Measurements from ENCODE around the gene SYVN1. TPM values are rescaled to one million over a fixed set of nuclear protein-coding genes. Genes with fewer than 3 reads are reported as not detected.

Gene SYVN1
- total RNA-seq, 2 experiments from 2014 or later = 89.1 to 96.8 TPM

DNA sequence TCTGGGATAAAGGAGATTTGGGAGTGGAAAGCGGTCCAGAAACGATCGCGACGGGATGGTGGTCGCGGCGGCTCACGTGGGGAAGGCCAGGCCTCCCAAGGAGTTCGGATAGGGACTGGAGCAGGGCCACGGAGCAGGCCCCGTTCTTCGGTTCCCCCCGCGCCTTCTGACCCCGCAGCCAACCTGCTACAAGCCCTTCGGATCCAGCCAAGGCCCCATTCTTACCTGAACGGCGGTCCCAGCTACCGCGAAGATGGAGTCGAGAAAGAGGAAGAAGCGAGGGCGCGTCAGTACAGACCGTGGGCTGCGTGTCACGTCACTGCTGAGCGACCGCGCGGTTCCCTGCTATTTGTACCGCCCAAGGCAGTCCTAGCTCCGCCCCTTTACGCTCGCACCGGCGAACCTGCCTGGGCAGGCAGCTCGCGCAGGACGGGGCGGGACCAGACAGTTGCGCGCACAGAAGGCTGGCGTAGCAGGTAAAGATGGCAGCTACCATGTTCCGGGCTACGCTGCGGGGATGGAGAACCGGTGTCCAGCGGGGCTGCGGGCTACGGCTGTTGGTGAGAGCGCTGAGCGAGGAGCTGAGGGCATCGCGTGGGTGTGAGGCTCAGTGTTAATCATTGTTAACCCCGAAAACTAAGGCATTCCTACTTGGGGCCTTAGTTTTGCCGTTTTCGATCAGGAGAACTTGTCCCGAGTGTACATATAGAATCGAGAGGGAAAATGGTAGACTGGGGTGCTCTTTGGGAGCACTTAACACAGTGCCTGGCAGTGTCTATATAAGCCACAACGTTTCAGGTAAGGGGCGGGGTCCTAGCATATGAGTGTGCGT is 12.2 kb downstream of the SYVN1 start, which contains the start of the genes FAU and MRPL49:
Gene FAU, minus strand, starts transcription at position 270 of the 832 bp plus-strand sequence. CDS start 321 bp downstream, outside the sequence.
Gene MRPL49, plus strand, starts transcription at position 457 of the 832 bp plus-strand sequence. Its CDS starts 26 bp downstream, at position 483.
- Mint-ChIP-seq H3K27me3 (no peaks in the 10 kb centered on the region), H3K36me3 (ENCODE audit: low read depth) (peaks cover 87% of the 10 kb centered on the region), H3K27ac (peak within 1 kb of the TSS; percentile 100), H3K4me1 (ENCODE audit: low read depth) (peaks cover 51% of the 10 kb centered on the region), H3K4me3 (peak within 1 kb of the TSS; percentile 100), H3K9me3 (no peaks in the 10 kb centered on the region)
- POLR2A ChIA-PET = interaction anchor here (0.6 to 3.7 kb wide), 50 partner anchors 8 to 1721 kb away, joined by 3 to 136 read pairs (median 5); partner anchors contain the start of genes ARL2, CAPN1, CCDC85B and CDCA5
- TF ChIP-seq CTCF (IDR thresholded peaks at IDR 0.05) = no peak
- Histone ChIP-seq H3K9me3 (ENCODE audit: control insufficient read depth in 1 of 2, insufficient read depth in 1 of 2, low read length in 2 of 2) (no peaks in the 10 kb centered on the region), H3K4me1 (ENCODE audit: insufficient read depth, low read length) (peaks cover 43% of the 10 kb centered on the region), H3K4me3 (ENCODE audit: low read length) (peak within 1 kb of the TSS; percentile 67), H3K27me3 (ENCODE audit: control insufficient read depth in 1 of 2, insufficient read depth in 2 of 2, low read length in 2 of 2) (no peaks in the 10 kb centered on the region), H3K27ac (ENCODE audit: low read depth in 1 of 2, low read length in 2 of 2) (peak within 1 kb of the TSS; percentile 93 to 99), H3K36me3 (ENCODE audit: insufficient read depth, low read length) (peaks cover 65% of the 10 kb centered on the region)
- CTCF ChIA-PET = interaction anchor here (0.6 to 5.3 kb wide), 6 partner anchors 10 to 951 kb away, joined by 3 to 23 read pairs (median 6); partner anchors contain the start of genes ARL2, KAT5 and TM7SF2
- intact Hi-C loops (cut with DNase I, micrococcal nuclease) = loop anchor here (1.0 to 5.0 kb wide), 3 partner anchors 26 to 205 kb away; partner anchors contain the start of genes CDCA5 (in 2 of the 2), ZFPL1 (in 2 of the 2), ATG2A (in 1 of the 2) and VPS51 (in 1 of the 2)
- peak; percentile 81 for ATAC-seq (ENCODE audit: poor library complexity)
- peak; percentile 97 to 100 (median 98) for DNase-seq

DNA sequence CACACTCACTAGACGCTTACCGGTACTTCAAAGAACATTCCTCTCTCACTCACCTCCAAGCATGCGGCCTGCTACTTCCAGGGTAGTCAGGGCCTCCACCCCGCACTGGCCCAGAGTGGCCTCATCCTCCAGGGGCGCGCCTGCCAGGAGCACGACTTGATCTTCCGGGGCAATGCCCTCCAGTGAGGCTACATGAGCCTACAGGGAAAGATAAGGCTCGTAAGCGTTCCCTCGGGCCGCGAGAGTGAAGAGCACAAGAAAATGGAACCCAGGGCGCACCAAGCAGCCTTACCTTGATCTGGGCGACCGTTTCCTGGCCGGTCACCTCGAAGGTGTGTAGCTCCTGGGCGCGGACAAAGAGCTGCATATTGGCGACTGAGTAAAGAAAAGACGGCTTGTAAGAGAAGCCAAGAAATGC is 12.9 kb downstream of the SYVN1 start:
- Mint-ChIP-seq H3K4me3 (peak overlapping the region; percentile 100), H3K4me1 (ENCODE audit: low read depth) (peaks cover 51% of the 10 kb centered on the region), H3K9me3 (no peaks in the 10 kb centered on the region), H3K27ac (peak overlapping the region; percentile 100), H3K27me3 (no peaks in the 10 kb centered on the region), H3K36me3 (ENCODE audit: low read depth) (peaks cover 85% of the 10 kb centered on the region)
- POLR2A ChIA-PET = interaction anchor here (0.6 to 3.7 kb wide), 49 partner anchors 8 to 1722 kb away, joined by 3 to 136 read pairs (median 5); partner anchors contain the start of genes ARL2, CAPN1, CCDC85B and CDCA5
- H3K36me3 ChIP-seq (ENCODE audit: insufficient read depth, low read length) = peaks cover 59% of the 10 kb centered on the region
- peak overlapping the region; percentile 93 to 99 for H3K27ac ChIP-seq (ENCODE audit: low read depth in 1 of 2, low read length in 2 of 2)
- DNase-seq (peak in 4 of 14 experiments; percentile 25 to 58 (median 50)), ATAC-seq (ENCODE audit: poor library complexity) (no peak)
- H3K4me1 ChIP-seq (ENCODE audit: insufficient read depth, low read length) = peaks cover 49% of the 10 kb centered on the region
- no peaks in the 10 kb centered on the region for H3K9me3 ChIP-seq (ENCODE audit: control insufficient read depth in 1 of 2, insufficient read depth in 1 of 2, low read length in 2 of 2)
- CTCF ChIA-PET = interaction anchor here (1.2 to 5.3 kb wide), 5 partner anchors 9 to 590 kb away, joined by 3 to 23 read pairs (median 7); partner anchors contain the start of genes ARL2, KAT5 and TM7SF2
- H3K4me3 ChIP-seq (ENCODE audit: low read length) = peak overlapping the region; percentile 67
- H3K27me3 ChIP-seq (ENCODE audit: control insufficient read depth in 1 of 2, insufficient read depth in 2 of 2, low read length in 2 of 2) = no peaks in the 10 kb centered on the region
- no peak for TF ChIP-seq CTCF (IDR thresholded peaks at IDR 0.05)
- intact Hi-C loops (cut with DNase I, micrococcal nuclease) = loop anchor here in 1 of 2 experiments (5.0 kb wide), 1 partner anchor 204 kb away; the partner anchor contains the start of gene ATG2A

DNA sequence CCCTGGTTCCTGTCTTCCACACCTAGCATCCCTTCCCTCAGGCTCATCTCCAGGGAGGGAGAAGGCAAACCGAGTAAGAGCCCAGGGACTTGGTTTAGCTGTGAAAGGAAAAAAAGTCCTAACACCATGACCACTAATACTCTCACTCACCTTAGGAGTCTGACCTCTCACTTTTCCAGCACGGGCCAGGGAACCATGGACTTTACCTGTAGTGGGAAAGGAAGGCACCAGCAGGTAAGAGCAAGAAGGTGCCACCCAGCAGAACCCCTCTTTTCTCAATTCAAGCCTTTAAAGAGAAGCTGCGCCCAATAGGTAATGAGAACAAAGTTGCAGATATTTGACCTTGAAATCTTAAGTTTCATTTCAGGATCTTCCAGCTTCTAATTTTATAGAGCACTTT is 13.5 kb downstream of the SYVN1 start:
- intact Hi-C loops (cut with DNase I, micrococcal nuclease) = loop anchor here in 1 of 2 experiments (5.0 kb wide), 1 partner anchor 204 kb away; the partner anchor contains the start of gene ATG2A
- Mint-ChIP-seq H3K9me3 (no peaks in the 10 kb centered on the region), H3K36me3 (ENCODE audit: low read depth) (peaks cover 79% of the 10 kb centered on the region), H3K4me3 (peak overlapping the region; percentile 100), H3K4me1 (ENCODE audit: low read depth) (peaks cover 51% of the 10 kb centered on the region), H3K27me3 (no peaks in the 10 kb centered on the region), H3K27ac (peak overlapping the region; percentile 100)
- ATAC-seq (ENCODE audit: poor library complexity) (no peak), DNase-seq (no peak)
- Histone ChIP-seq H3K36me3 (ENCODE audit: insufficient read depth, low read length) (peaks cover 53% of the 10 kb centered on the region), H3K9me3 (ENCODE audit: control insufficient read depth in 1 of 2, insufficient read depth in 1 of 2, low read length in 2 of 2) (no peaks in the 10 kb centered on the region), H3K4me1 (ENCODE audit: insufficient read depth, low read length) (peaks cover 55% of the 10 kb centered on the region), H3K27me3 (ENCODE audit: control insufficient read depth in 1 of 2, insufficient read depth in 2 of 2, low read length in 2 of 2) (no peaks in the 10 kb centered on the region), H3K4me3 (ENCODE audit: low read length) (peak overlapping the region; percentile 67), H3K27ac (ENCODE audit: low read depth in 1 of 2, low read length in 2 of 2) (peak overlapping the region; percentile 93 to 99)
- TF ChIP-seq CTCF (IDR thresholded peaks at IDR 0.05) = no peak
- CTCF ChIA-PET = interaction anchor here (1.6 to 5.3 kb wide), 3 partner anchors 8 to 15 kb away, joined by 4 to 23 read pairs (median 19); partner anchors contain the start of gene TM7SF2
- POLR2A ChIA-PET = interaction anchor here (0.6 to 3.7 kb wide), 9 partner anchors 9 to 377 kb away, joined by 3 to 136 read pairs (median 14); partner anchors contain the start of genes MALAT1, RASGRP2, SYVN1 and TM7SF2

Measured in CD4-positive, alpha-beta T cell (primary cell).